Colonic mucosa (tissue), 4 donors: ENCODE data around the gene EML6. TPM values are rescaled to one million over a fixed set of nuclear protein-coding genes. Genes with fewer than 3 reads are reported as not detected.

Source experiments
- DNase-seq: peaks from one replicate; pipeline ENCODE4 v3.0.0-alpha.2; 2020
- H3K27ac ChIP-seq: fragments of 200-600 bp; one replicate; pipeline ENCODE4 v1.8.0; 2021
- H3K27me3 ChIP-seq: fragments of 200-600 bp; one replicate; pipeline ENCODE4 v1.8.0; 2021
- H3K36me3 ChIP-seq: fragments of 200-600 bp; one replicate; pipeline ENCODE4 v1.8.0; 2021
- H3K4me1 ChIP-seq: fragments of 200-600 bp; one replicate; pipeline ENCODE4 v1.8.0; 2021; ENCODE audit warnings: mild to moderate bottlenecking
- H3K4me3 ChIP-seq: fragments of 200-600 bp; one replicate; pipeline ENCODE4 v1.8.0; 2021
- H3K9ac ChIP-seq, 2 donors: one replicate each; pipeline ENCODE4 v1.7.0; 2013; ENCODE audit warnings: control low read depth in 2 of 2, low read depth in 2 of 2, low read length in 2 of 2
- H3K9me3 ChIP-seq: fragments of 200-600 bp; one replicate; pipeline ENCODE4 v1.8.0; 2021
- intact Hi-C: fragments of 100-400 bp; cut with DNase I; formaldehyde crosslinking; loops from one replicate; pipeline ENCODE4 v1.14.1; 2022
- total RNA-seq, 2 donors: library from RNA; stranded (reverse); fragmentation: NEBNext Ultra II Directional in 1 of 2; extraction: Animal tissue kit (Norgen Biotek cat#: 25700) in 1 of 2; gene quantifications; one replicate each; pipeline ENCODE4 v1.2.1, GENCODE V29; 2021
- TF ChIP-seq, protein P1 (sequence below): fragments of 200-600 bp; IDR thresholded peaks from one replicate; pipeline ENCODE4 v1.8.0; 2022; ENCODE audit warnings: antibody characterized with exemption, mild to moderate bottlenecking
- donor health status: healthy.
- donor health status: DM: no; HTN: no; CAD: no.
- donor health status: DM: no; HTN: no; CAD: no.

The EML6 gene
- total RNA-seq, 2 donors from 2014 or later, result 2.1 to 2.5 TPM

DNA sequence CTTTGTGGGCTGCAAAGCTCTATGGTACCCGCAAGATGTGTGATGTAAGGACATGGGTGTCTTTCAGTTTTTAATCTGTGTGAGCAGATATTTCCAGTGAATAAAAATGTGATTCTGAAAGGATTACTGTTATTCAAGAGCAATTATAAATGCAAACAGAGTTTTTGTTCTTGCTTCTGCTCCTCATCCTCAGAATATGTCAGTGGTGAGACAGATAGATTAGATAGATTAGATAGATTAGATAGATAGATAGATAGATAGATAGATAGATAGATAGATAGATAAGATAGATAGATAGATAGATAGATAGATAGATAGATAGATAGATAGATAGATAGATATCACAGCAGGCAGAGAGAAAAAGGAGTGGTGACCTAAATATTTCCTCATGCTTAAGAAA lies 184.2 kb downstream of the EML6 start:
- no peak for DNase-seq
- Histone ChIP-seq H3K27ac (no peak overlapping the region), H3K4me3 (no peak overlapping the region), H3K9ac (no peak overlapping the region), H3K36me3 (no peaks in the 10 kb centered on the region), H3K27me3 (no peaks in the 10 kb centered on the region), H3K4me1 (no peaks in the 10 kb centered on the region), H3K9me3 (no peaks in the 10 kb centered on the region)
- TF ChIP-seq, protein P1, sequence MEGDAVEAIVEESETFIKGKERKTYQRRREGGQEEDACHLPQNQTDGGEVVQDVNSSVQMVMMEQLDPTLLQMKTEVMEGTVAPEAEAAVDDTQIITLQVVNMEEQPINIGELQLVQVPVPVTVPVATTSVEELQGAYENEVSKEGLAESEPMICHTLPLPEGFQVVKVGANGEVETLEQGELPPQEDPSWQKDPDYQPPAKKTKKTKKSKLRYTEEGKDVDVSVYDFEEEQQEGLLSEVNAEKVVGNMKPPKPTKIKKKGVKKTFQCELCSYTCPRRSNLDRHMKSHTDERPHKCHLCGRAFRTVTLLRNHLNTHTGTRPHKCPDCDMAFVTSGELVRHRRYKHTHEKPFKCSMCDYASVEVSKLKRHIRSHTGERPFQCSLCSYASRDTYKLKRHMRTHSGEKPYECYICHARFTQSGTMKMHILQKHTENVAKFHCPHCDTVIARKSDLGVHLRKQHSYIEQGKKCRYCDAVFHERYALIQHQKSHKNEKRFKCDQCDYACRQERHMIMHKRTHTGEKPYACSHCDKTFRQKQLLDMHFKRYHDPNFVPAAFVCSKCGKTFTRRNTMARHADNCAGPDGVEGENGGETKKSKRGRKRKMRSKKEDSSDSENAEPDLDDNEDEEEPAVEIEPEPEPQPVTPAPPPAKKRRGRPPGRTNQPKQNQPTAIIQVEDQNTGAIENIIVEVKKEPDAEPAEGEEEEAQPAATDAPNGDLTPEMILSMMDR, result no peak
- intact Hi-C loops, result no loop called here

DNA sequence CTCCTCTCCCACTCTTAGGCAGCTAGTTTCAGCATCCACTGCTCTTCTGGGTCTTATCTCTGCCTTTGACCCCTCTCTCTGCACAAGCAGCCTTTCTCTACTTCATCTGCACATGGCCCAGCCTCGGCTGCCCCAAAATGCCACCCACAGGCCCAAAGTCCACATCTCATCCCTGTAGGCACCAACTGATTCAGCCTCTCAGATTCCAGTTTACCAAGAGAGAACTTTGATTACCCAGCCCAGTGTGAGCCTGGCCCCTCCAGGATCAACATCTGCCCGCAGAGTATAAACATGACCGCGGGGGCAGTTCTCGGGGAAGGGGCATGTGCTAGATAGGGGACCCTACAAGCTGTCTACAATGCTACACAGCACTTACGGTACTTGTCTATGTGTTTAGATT lies 185.1 kb downstream of the EML6 start:
- no peaks in the 10 kb centered on the region for H3K4me1 ChIP-seq
- H3K27ac ChIP-seq, result no peak overlapping the region
- intact Hi-C loops, result no loop called here
- H3K9ac ChIP-seq, result no peak overlapping the region
- H3K4me3 ChIP-seq, result no peak overlapping the region
- no peaks in the 10 kb centered on the region for H3K9me3 ChIP-seq
- H3K27me3 ChIP-seq, result no peaks in the 10 kb centered on the region
- no peaks in the 10 kb centered on the region for H3K36me3 ChIP-seq
- TF ChIP-seq, protein P1, result no peak
- no peak for DNase-seq

DNA sequence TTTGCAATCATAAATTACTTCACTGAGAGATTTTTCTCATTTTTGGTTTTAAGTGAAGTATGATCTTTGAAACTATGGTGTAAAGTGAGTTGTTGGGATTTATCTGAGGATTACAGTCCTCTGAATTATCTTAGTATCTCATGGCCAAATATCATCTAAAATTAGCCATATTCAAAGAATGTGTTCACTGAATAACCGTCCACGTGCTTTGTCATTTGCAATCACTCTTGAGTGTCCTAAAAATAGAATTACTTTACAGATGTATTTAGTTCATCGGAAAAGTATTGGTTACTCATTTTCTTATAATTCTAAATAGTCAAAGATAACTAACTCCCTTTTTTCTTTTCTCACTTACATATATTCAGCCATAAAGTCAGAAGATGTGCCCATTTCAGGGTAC lies 185.5 kb downstream of the EML6 start:
- intact Hi-C loops, result no loop called here
- TF ChIP-seq, protein P1, result no peak
- DNase-seq, result no peak

DNA sequence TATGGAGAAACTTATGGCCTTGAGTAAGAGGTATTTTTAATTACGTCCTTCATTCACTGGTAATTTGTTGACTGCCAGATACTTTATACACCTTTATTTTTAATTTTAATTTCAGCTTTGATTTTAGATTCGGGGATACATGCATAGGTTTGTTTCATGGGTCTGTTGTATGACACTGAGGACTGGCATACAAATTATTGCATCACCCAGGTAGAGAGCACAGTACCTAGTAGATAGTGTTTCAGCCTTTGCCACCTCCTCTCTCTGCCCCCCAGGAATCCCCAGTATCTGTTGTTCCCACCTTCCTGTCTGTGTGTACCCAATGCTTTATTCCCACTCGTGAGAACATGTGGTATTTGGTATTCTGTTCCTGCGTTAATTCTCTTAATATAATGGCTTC lies 188.8 kb downstream of the EML6 start:
- DNase-seq, result no peak
- TF ChIP-seq, protein P1, result no peak
- Histone ChIP-seq H3K27ac (no peak overlapping the region), H3K36me3 (no peaks in the 10 kb centered on the region), H3K9me3 (no peaks in the 10 kb centered on the region), H3K4me1 (no peaks in the 10 kb centered on the region), H3K4me3 (no peak overlapping the region), H3K9ac (no peak overlapping the region), H3K27me3 (no peaks in the 10 kb centered on the region)
- intact Hi-C loops, result no loop called here

More for the DNA sequence above, 185.5 kb downstream of the EML6 start:
- no peaks in the 10 kb centered on the region for H3K36me3 ChIP-seq
- H3K27me3 ChIP-seq, result no peaks in the 10 kb centered on the region
- no peak overlapping the region for H3K9ac ChIP-seq
- H3K4me1 ChIP-seq, result no peaks in the 10 kb centered on the region
- no peaks in the 10 kb centered on the region for H3K9me3 ChIP-seq
- H3K27ac ChIP-seq, result no peak overlapping the region
- no peak overlapping the region for H3K4me3 ChIP-seq

DNA sequence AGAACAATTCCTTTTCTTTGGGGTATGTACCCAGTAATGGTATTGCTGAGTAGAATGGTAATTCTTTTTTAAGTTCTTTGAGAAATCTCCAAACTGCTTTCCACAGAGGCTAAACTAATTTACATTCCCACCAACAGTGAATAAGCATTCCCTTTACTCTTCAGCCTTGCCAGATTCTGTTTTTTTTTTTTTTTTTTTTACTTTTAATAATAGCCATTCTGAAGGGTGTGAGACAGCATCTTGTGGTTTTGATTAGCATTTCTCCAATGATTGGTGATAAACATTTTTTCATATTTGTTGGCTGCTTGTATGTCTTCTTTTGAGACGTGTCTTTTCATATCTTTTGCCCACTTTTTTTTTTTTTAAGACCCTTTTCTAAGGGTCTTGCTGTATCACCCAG lies 189.4 kb downstream of the EML6 start:
- Histone ChIP-seq H3K27ac (no peak overlapping the region), H3K9ac (no peak overlapping the region), H3K36me3 (no peaks in the 10 kb centered on the region), H3K4me1 (no peaks in the 10 kb centered on the region), H3K27me3 (no peaks in the 10 kb centered on the region), H3K9me3 (no peaks in the 10 kb centered on the region), H3K4me3 (no peak overlapping the region)
- TF ChIP-seq, protein P1, result no peak
- DNase-seq, result no peak
- intact Hi-C loops, result no loop called here

DNA sequence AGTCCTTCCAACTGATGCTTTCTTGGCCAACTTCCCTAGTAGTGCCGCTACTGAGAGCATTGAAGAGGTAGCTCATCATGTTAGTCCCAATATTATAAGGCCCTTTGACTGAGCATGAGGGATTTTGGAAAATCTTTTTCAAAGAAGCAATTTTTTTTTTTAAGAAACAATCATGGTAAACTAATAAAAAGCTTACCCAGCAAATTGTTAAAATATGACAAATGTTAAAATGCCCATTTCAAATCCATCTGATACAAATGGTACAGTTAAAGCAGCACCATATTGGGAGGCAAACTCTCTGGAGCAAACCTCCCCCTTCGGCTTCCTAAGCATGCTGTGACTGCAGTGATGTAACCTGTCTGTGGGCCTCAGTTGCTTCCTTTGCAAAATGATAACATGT lies 191.2 kb downstream of the EML6 start:
- DNase-seq, result no peak
- TF ChIP-seq, protein P1, result no peak
- no peaks in the 10 kb centered on the region for H3K4me1 ChIP-seq
- H3K9ac ChIP-seq, result no peak overlapping the region
- no peak overlapping the region for H3K27ac ChIP-seq
- no peaks in the 10 kb centered on the region for H3K36me3 ChIP-seq
- intact Hi-C loops, result no loop called here
- H3K27me3 ChIP-seq, result no peaks in the 10 kb centered on the region
- H3K9me3 ChIP-seq, result no peaks in the 10 kb centered on the region
- no peak overlapping the region for H3K4me3 ChIP-seq
